GM12878 (cell line): ENCODE results near the gene SLC17A2. TPM values are rescaled to one million over a fixed set of nuclear protein-coding genes. Genes with fewer than 3 reads are reported as not detected.

ENCODE experiments used
- ATAC-seq: fragments of 200-7000 bp; cut with Tn5 transposase; 3 replicates; pipeline ENCODE4 v1.9.1; 2020; ENCODE audit warnings: mild to moderate bottlenecking, moderate library complexity
- BruUV-seq: library from RNA; stranded (reverse); fragments of 400-500 nt; replicated peaks from 2 replicates; lab custom pipeline; 2021; lab: Mats Ljungman, UMichigan
- CTCF ChIA-PET: fragments of 300-600 bp; sonication (Branson Sonifier 250); formaldehyde crosslinking; extraction: SDS; loops from one replicate; lab custom pipeline; 2021; ENCODE audit warnings: inconsistent platforms; lab: Yijun Ruan, JAX
- POLR2A ChIA-PET: fragments of 350-600 bp; formaldehyde crosslinking; extraction: SDS; loops from one replicate; lab custom pipeline; 2021; ENCODE audit warnings: inconsistent platforms; lab: Charles Lee
- RAD21 ChIA-PET: fragments of 300-600 bp; sonication (Branson Sonifier 250); formaldehyde crosslinking; loops from one replicate; lab custom pipeline; 2023; ENCODE audit warnings: antibody characterized with exemption; ENCODE audit not compliant: unreplicated experiment; lab: Charles Lee
- SMC1A ChIA-PET: fragments of 300-600 bp; sonication (Branson Sonifier 250); formaldehyde crosslinking; loops from one replicate; lab custom pipeline; 2023; ENCODE audit not compliant: unreplicated experiment, uncharacterized antibody; lab: Charles Lee
- DNase-seq: peaks from one replicate; pipeline ENCODE4 v3.0.0-alpha.2; 2011; ENCODE audit warnings: low read depth, low spot score
- FAIRE-seq: peaks from 3 replicates; lab custom pipeline; 2011; peaks lifted over from hg19 to GRCh38; lab: Jason Lieb, UNC
- H2AFZ ChIP-seq: 2 replicates; pipeline ENCODE4 v1.6.0; 2011; ENCODE audit warnings: low read depth, low read length, control low read depth; ENCODE audit not compliant: control insufficient read depth
- H3K27ac ChIP-seq: 2 replicates; pipeline ENCODE4 v1.5.1; 2011; ENCODE audit warnings: control low read depth; ENCODE audit not compliant: control insufficient read depth, insufficient read depth
- H3K27me3 ChIP-seq, 2 experiments: replicated peaks in 1 of 2; 2 replicates each; pipeline versions ENCODE4 v1.6.0 to v1.6.1; 2011; ENCODE audit warnings: low read length in 1 of 2; ENCODE audit not compliant: control insufficient read depth in 2 of 2, insufficient read depth in 2 of 2
- H3K36me3 ChIP-seq, 2 experiments: 2 replicates each; pipeline ENCODE4 v1.5.1; 2011; ENCODE audit warnings: low read length in 1 of 2; ENCODE audit not compliant: control insufficient read depth in 2 of 2, insufficient read depth in 2 of 2
- H3K4me1 ChIP-seq: 2 replicates; pipeline ENCODE4 v1.6.1; 2011; ENCODE audit warnings: mild to moderate bottlenecking, low read length, moderate library complexity, mixed read lengths; ENCODE audit not compliant: control insufficient read depth, insufficient read depth
- H3K4me2 ChIP-seq: 2 replicates; pipeline ENCODE4 v1.6.0; 2011; ENCODE audit warnings: control low read depth; ENCODE audit not compliant: control insufficient read depth, insufficient read depth
- H3K4me3 ChIP-seq: fragments of 200-600 bp; sonication (generic); 2 replicates; pipeline ENCODE4 v1.5.1; 2016
- H3K79me2 ChIP-seq: 2 replicates; pipeline ENCODE4 v1.6.0; 2011; ENCODE audit warnings: low read length; ENCODE audit not compliant: control insufficient read depth, insufficient read depth
- H3K9ac ChIP-seq: 2 replicates; pipeline ENCODE4 v1.8.0; 2011; ENCODE audit warnings: low read length, control low read depth, mixed read lengths; ENCODE audit not compliant: control insufficient read depth, insufficient read depth
- H3K9me3 ChIP-seq: replicated peaks from 3 replicates; pipeline ENCODE4 v1.5.1; 2011; ENCODE audit warnings: mild to moderate bottlenecking, low read length; ENCODE audit not compliant: control insufficient read depth, insufficient read depth
- H4K20me1 ChIP-seq: 2 replicates; pipeline ENCODE4 v1.6.0; 2011; ENCODE audit not compliant: control insufficient read depth, insufficient read depth
- ESRRA ChIP-seq: IDR thresholded peaks from 2 replicates; pipeline ENCODE4 v1.6.1; 2012; ENCODE audit warnings: mild to moderate bottlenecking, low read length, improper control_type of control experiment
- MEF2B ChIP-seq: fragments of 450-650 bp; IDR thresholded peaks from 2 replicates; pipeline ENCODE4 v1.6.1; 2018; ENCODE audit warnings: mild to moderate bottlenecking, moderate library complexity; ENCODE audit not compliant: partially characterized antibody, poor library complexity, severe bottlenecking
- MTA3 ChIP-seq: IDR thresholded peaks from 2 replicates; pipeline ENCODE4 v1.6.1; 2012; ENCODE audit warnings: low read length, inconsistent platforms, borderline replicate concordance
- NFYA ChIP-seq: IDR thresholded peaks from 2 replicates; pipeline ENCODE4 v1.6.1; 2011; ENCODE audit warnings: low read depth, mild to moderate bottlenecking, low read length, improper control_type of control experiment, borderline replicate concordance
- POU2F2 ChIP-seq: IDR thresholded peaks from 3 replicates; pipeline ENCODE4 v1.6.1; 2011; ENCODE audit warnings: low read depth, mild to moderate bottlenecking, low read length, borderline replicate concordance
- RB1 ChIP-seq: fragments of 450-650 bp; formaldehyde crosslinking; IDR thresholded peaks from 2 replicates; pipeline ENCODE4 v1.6.1; 2017; ENCODE audit warnings: mild to moderate bottlenecking, borderline replicate concordance
- RFX5 ChIP-seq: IDR thresholded peaks from 2 replicates; pipeline ENCODE4 v1.6.1; 2011; ENCODE audit warnings: low read depth, low read length, improper control_type of control experiment
- SIN3A ChIP-seq: IDR thresholded peaks from 2 replicates; pipeline ENCODE4 v1.6.1; 2012; ENCODE audit warnings: low read depth, low read length, improper control_type of control experiment
- SRF ChIP-seq, 2 experiments: IDR thresholded peaks; 2 replicates each; pipeline ENCODE4 v1.6.1; 2011; ENCODE audit warnings: low read depth in 2 of 2, low read length in 2 of 2, mild to moderate bottlenecking in 1 of 2, moderate library complexity in 1 of 2
- YY1 ChIP-seq: IDR thresholded peaks from 2 replicates; pipeline ENCODE4 v1.6.1; 2011; ENCODE audit warnings: low read depth, mild to moderate bottlenecking, low read length
- ZNF24 ChIP-seq: fragments of 450-650 bp; IDR thresholded peaks from 2 replicates; pipeline ENCODE4 v1.6.1; 2017; ENCODE audit warnings: antibody characterized with exemption, mild to moderate bottlenecking
- ZNF622 ChIP-seq: fragments of 450-650 bp; IDR thresholded peaks from 2 replicates; pipeline ENCODE4 v1.6.1; 2017; ENCODE audit warnings: mild to moderate bottlenecking, inconsistent platforms
- WGBS: methylation state at CpG from one replicate; pipeline ENCODE4 v1.1.6; 2016; ENCODE audit warnings: low lambda C conversion rate; ENCODE audit not compliant: insufficient replicate concordance, insufficient coverage; ENCODE audit errors: missing lambda C conversion rate; 5-methylcytosine and 5-hydroxymethylcytosine counted together
- in situ Hi-C: fragments of 300-500 bp; cut with MboI; formaldehyde crosslinking; loops from 9 replicates; pipeline ENCODE4 v1.14.3; 2018; ENCODE audit warnings: mixed read lengths
- intact Hi-C: fragments of 100-400 bp; cut with micrococcal nuclease; formaldehyde crosslinking; loops from one replicate; pipeline ENCODE4 v1.14.2; 2022; ENCODE audit not compliant: unreplicated experiment
- polyA plus RNA-seq, 11 experiments: library from polyadenylated mRNA; depleted of rRNA in 4 of 11; unstranded in 6 of 11; stranded (reverse) in 5 of 11; fragments of >200 nt; fragmentation: Nextera tagmentation in 4 of 11; fragmentation: Illumina TruSeq in 1 of 11; extraction: Ambion mirVana in 4 of 11; extraction: Trizol in 1 of 11; gene quantifications; 1 replicate in 1 of 11; 2 replicates in 10 of 11; pipeline versions ENCODE4 v1.2.1 to v1.2.3, GENCODE V29; 2011 to 2016; ENCODE audit warnings: inconsistent platforms in 2 of 11, missing spikeins in 2 of 11, low read depth in 1 of 11
- total RNA-seq, 4 experiments: library from RNA; depleted of rRNA in 3 of 4; stranded (reverse); fragments of >200 nt in 3 of 4; fragmentation: Illumina TruSeq in 1 of 4; extraction: Trizol in 1 of 4; gene quantifications; 2 replicates each; pipeline versions ENCODE4 v1.2.1 to v1.2.3, GENCODE V29; 2013 to 2021
- TF ChIP-seq, protein P1 (sequence below): IDR thresholded peaks from 2 replicates; pipeline ENCODE4 v1.6.1; 2011; ENCODE audit warnings: borderline replicate concordance, low read depth, mild to moderate bottlenecking, moderate library complexity, mixed read lengths, low read length; ENCODE audit not compliant: insufficient read depth; ENCODE audit errors: extremely low read length
- TF ChIP-seq, protein P2 (sequence below): IDR thresholded peaks from 2 replicates; pipeline ENCODE4 v1.6.1; 2012; ENCODE audit warnings: mild to moderate bottlenecking, low read depth, low read length

Gene SLC17A2
- total and polyA plus RNA-seq, 10 of the 15 experiments (the other 5 are each of a cell fraction or from before 2014, with no cell fraction given): not detected

DNA sequence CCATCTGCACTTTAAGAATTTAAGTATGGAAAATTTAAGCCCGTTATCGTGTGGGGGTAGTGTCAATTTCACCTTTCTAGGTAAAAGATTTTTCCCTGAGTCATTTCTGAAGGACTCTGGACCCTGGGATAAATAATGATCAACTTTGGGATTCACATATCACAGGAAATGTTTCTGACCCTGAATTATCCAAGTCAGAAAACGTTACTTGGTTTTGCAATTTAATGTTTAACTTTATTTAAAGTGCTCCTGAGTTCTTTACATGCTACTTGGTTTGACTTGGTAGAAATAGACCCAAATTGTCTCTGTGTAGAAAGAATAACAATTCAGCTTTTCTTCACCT is 55.0 kb downstream of the SLC17A2 start:
- no peaks in the 10 kb centered on the region for H4K20me1 ChIP-seq
- no peak overlapping the region for H3K9ac ChIP-seq
- 52% methylated on average over 3 of the region's 3 CpGs for WGBS
- no peaks in the 10 kb centered on the region for H3K9me3 ChIP-seq
- no TSS peak for BruUV-seq
- ATAC-seq (no peak), DNase-seq (no peak), FAIRE-seq (no peak)
- no peaks in the 10 kb centered on the region for H3K79me2 ChIP-seq
- intact Hi-C loops: no loop called here
- no peaks in the 10 kb centered on the region for H3K27me3 ChIP-seq
- H3K27ac ChIP-seq: no peak overlapping the region
- ChIA-PET CTCF (no interaction called here), SMC1A (interaction anchor here (0.5 kb wide), 1 partner anchor 154 kb away, joined by 3 read pairs; no protein-coding TSS in a partner anchor), RAD21 (no interaction called here), POLR2A (no interaction called here)
- no peak overlapping the region for H3K4me3 ChIP-seq
- in situ Hi-C loops: no loop called here
- no peak overlapping the region for H2AFZ ChIP-seq
- H3K4me2 ChIP-seq: no peak overlapping the region
- no peaks in the 10 kb centered on the region for H3K4me1 ChIP-seq
- TF ChIP-seq, protein P1, sequence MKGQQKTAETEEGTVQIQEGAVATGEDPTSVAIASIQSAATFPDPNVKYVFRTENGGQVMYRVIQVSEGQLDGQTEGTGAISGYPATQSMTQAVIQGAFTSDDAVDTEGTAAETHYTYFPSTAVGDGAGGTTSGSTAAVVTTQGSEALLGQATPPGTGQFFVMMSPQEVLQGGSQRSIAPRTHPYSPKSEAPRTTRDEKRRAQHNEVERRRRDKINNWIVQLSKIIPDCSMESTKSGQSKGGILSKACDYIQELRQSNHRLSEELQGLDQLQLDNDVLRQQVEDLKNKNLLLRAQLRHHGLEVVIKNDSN: no peak
- TF ChIP-seq ESRRA: no peak
- no peak for TF ChIP-seq RB1
- H3K36me3 ChIP-seq: no peaks in the 10 kb centered on the region

DNA sequence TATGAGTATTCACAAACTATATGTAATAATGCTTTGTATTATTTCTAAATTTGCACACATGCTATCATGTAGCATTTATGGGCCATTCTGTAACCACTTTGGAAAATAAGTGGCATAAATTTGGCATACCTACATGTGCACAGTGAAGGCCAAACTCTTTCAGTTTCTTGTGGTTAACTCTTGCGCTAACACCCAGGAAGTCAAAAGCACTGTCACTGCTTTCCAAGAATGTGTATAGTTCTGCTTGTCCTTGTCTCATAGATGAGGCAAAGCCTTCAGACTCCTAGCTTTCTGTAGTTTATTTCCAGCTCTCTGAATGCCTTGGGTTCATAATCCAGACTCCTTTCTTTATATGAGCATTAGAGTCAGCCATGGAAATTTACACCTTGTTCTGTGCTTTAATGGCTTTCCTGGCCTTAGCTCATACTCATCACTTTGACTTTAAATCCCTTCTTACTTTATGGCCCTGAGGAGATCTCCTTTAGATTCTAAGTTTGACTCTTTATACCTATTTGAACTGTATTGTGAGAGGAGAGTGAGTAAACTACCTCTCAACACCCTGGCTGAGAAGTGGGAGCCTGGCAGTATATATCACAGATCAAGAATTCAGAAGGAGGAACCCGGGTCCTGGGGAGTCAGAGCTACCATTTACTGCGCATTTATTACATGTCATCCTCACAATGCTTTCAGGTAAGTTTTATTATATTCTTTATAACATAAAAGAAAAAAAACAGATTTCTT is 55.5 kb downstream of the SLC17A2 start:
- Histone ChIP-seq H2AFZ (no peak overlapping the region), H3K9me3 (no peaks in the 10 kb centered on the region), H4K20me1 (no peaks in the 10 kb centered on the region), H3K27me3 (no peaks in the 10 kb centered on the region), H3K4me2 (no peak overlapping the region), H3K4me1 (no peaks in the 10 kb centered on the region), H3K9ac (no peak overlapping the region), H3K4me3 (no peak overlapping the region), H3K27ac (no peak overlapping the region), H3K79me2 (no peaks in the 10 kb centered on the region), H3K36me3 (no peaks in the 10 kb centered on the region)
- no TSS peak for BruUV-seq
- SMC1A ChIA-PET: interaction anchor here (0.5 to 1.2 kb wide), 3 partner anchors 50 to 153 kb away, joined by 3 read pairs; no protein-coding TSS in a partner anchor
- WGBS: 20% methylated on average over 3 of the region's 3 CpGs
- no peak for FAIRE-seq
- in situ Hi-C loops (no loop called here), intact Hi-C loops (no loop called here)
- CTCF ChIA-PET: no interaction called here
- no peak for DNase-seq
- POLR2A ChIA-PET: no interaction called here
- RAD21 ChIA-PET: no interaction called here
- no peak for ATAC-seq
- TF ChIP-seq MTA3: no peak
- no peak for TF ChIP-seq ZNF622
- no peak for TF ChIP-seq RFX5
- TF ChIP-seq ZNF24: no peak
- no peak for TF ChIP-seq POU2F2
- no peak for TF ChIP-seq MEF2B
- no peak for TF ChIP-seq SIN3A
- TF ChIP-seq, protein P2, sequence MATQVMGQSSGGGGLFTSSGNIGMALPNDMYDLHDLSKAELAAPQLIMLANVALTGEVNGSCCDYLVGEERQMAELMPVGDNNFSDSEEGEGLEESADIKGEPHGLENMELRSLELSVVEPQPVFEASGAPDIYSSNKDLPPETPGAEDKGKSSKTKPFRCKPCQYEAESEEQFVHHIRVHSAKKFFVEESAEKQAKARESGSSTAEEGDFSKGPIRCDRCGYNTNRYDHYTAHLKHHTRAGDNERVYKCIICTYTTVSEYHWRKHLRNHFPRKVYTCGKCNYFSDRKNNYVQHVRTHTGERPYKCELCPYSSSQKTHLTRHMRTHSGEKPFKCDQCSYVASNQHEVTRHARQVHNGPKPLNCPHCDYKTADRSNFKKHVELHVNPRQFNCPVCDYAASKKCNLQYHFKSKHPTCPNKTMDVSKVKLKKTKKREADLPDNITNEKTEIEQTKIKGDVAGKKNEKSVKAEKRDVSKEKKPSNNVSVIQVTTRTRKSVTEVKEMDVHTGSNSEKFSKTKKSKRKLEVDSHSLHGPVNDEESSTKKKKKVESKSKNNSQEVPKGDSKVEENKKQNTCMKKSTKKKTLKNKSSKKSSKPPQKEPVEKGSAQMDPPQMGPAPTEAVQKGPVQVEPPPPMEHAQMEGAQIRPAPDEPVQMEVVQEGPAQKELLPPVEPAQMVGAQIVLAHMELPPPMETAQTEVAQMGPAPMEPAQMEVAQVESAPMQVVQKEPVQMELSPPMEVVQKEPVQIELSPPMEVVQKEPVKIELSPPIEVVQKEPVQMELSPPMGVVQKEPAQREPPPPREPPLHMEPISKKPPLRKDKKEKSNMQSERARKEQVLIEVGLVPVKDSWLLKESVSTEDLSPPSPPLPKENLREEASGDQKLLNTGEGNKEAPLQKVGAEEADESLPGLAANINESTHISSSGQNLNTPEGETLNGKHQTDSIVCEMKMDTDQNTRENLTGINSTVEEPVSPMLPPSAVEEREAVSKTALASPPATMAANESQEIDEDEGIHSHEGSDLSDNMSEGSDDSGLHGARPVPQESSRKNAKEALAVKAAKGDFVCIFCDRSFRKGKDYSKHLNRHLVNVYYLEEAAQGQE: no peak
- TF ChIP-seq SRF (IDR thresholded peaks at IDR 0.05; ENCODE audit: low read depth in 2 of 2, low read length in 2 of 2): no peak
- TF ChIP-seq YY1: no peak
- no peak for TF ChIP-seq NFYA
